Mesenchymal stem cell (in vitro differentiated cells and primary cell): Measurements from ENCODE around the gene ASTN2.
A peak's percentile ranks its signal among the peaks of the same experiment; 100 is the strongest.

ENCODE experiments used
- DNase-seq: peaks from one replicate; pipeline ENCODE4 v3.0.0-alpha.2; 2013
- H2AFZ ChIP-seq: one replicate; pipeline ENCODE4 v1.6.1; 2013; ENCODE audit warnings: low read depth, mild to moderate bottlenecking, control low read depth, inconsistent platforms, low read length, moderate library complexity
- H2AK5ac ChIP-seq: 2 replicates; pipeline ENCODE4 v1.6.1; 2013; ENCODE audit warnings: low read length, moderate library complexity, mild to moderate bottlenecking, inconsistent platforms; ENCODE audit not compliant: severe bottlenecking
- H2BK120ac ChIP-seq: one replicate; pipeline ENCODE4 v1.6.1; 2013; ENCODE audit warnings: low read depth, mild to moderate bottlenecking, inconsistent platforms, low read length, moderate library complexity
- H2BK12ac ChIP-seq, 2 experiments: one replicate each; pipeline ENCODE4 v1.6.1; 2013; ENCODE audit warnings: inconsistent platforms in 2 of 2, low read length in 2 of 2, mild to moderate bottlenecking in 2 of 2, moderate library complexity in 2 of 2, control low read depth in 1 of 2
- H2BK15ac ChIP-seq: one replicate; pipeline ENCODE4 v1.6.1; 2013; ENCODE audit warnings: mild to moderate bottlenecking, low read depth, inconsistent platforms; ENCODE audit not compliant: poor library complexity, severe bottlenecking
- H2BK5ac ChIP-seq: 2 replicates; pipeline ENCODE4 v1.6.1; 2013; ENCODE audit warnings: low read depth, mild to moderate bottlenecking, low read length, control low read depth, inconsistent platforms; ENCODE audit not compliant: poor library complexity, severe bottlenecking
- H3K14ac ChIP-seq, 2 experiments: one replicate each; pipeline ENCODE4 v1.6.1; 2013; ENCODE audit warnings: inconsistent platforms in 2 of 2, low read length in 2 of 2, control low read depth in 1 of 2, mild to moderate bottlenecking in 1 of 2, moderate library complexity in 1 of 2
- H3K18ac ChIP-seq, 2 experiments: one replicate each; pipeline ENCODE4 v1.6.1; 2013; ENCODE audit warnings: inconsistent platforms in 2 of 2, low read length in 2 of 2, control low read depth in 1 of 2, low read depth in 1 of 2, mild to moderate bottlenecking in 1 of 2
- H3K23ac ChIP-seq, 2 experiments: one replicate each; pipeline ENCODE4 v1.6.1; 2013; ENCODE audit warnings: inconsistent platforms in 2 of 2, low read length in 2 of 2, mild to moderate bottlenecking in 2 of 2, moderate library complexity in 2 of 2, control low read depth in 1 of 2
- H3K27ac ChIP-seq: 2 replicates; pipeline ENCODE4 v1.5.1; 2013; ENCODE audit warnings: mild to moderate bottlenecking, moderate library complexity, low read length, control low read depth, inconsistent platforms; ENCODE audit not compliant: poor library complexity, severe bottlenecking
- H3K27me3 ChIP-seq, 2 experiments: 2 replicates each; pipeline versions ENCODE4 v1.6.1 to v1.7.0; 2013; ENCODE audit warnings: low read length in 2 of 2, mild to moderate bottlenecking in 2 of 2, moderate library complexity in 2 of 2, control low read depth in 1 of 2, inconsistent platforms in 1 of 2; ENCODE audit not compliant: control insufficient read depth in 1 of 2, insufficient read depth in 1 of 2
- H3K36me3 ChIP-seq, 2 experiments: 2 replicates each; pipeline versions ENCODE4 v1.6.1 to v1.7.0; 2013; ENCODE audit warnings: low read length in 2 of 2, control low read depth in 1 of 2, inconsistent platforms in 1 of 2, low read depth in 1 of 2, mild to moderate bottlenecking in 1 of 2; ENCODE audit not compliant: insufficient read depth in 2 of 2, control insufficient read depth in 1 of 2
- H3K4ac ChIP-seq, 2 experiments: one replicate each; pipeline ENCODE4 v1.6.1; 2013; ENCODE audit warnings: inconsistent platforms in 2 of 2, low read length in 2 of 2, mild to moderate bottlenecking in 2 of 2, moderate library complexity in 2 of 2, control low read depth in 1 of 2, low read depth in 1 of 2
- H3K4me1 ChIP-seq: 2 replicates; pipeline ENCODE4 v1.6.1; 2013; ENCODE audit warnings: low read depth, low read length, control low read depth; ENCODE audit not compliant: control insufficient read depth, insufficient read depth
- H3K4me2 ChIP-seq: 2 replicates; pipeline ENCODE4 v1.6.1; 2013; ENCODE audit warnings: low read length, mild to moderate bottlenecking, inconsistent platforms; ENCODE audit not compliant: poor library complexity, severe bottlenecking
- H3K4me3 ChIP-seq, 2 experiments: 2 replicates each; pipeline versions ENCODE4 v1.5.1 to v1.7.0; 2013; ENCODE audit warnings: low read length in 2 of 2, mild to moderate bottlenecking in 2 of 2, control low read depth in 1 of 2, low read depth in 1 of 2; ENCODE audit not compliant: insufficient read depth in 1 of 2
- H3K79me1 ChIP-seq: replicated peaks from 2 replicates; pipeline ENCODE4 v1.6.1; 2013; ENCODE audit warnings: mild to moderate bottlenecking, control low read depth, low read length, inconsistent platforms; ENCODE audit not compliant: poor library complexity, severe bottlenecking
- H3K9ac ChIP-seq: 2 replicates; pipeline ENCODE4 v1.7.0; 2013; ENCODE audit warnings: mild to moderate bottlenecking, low read length, moderate library complexity
- H3K9me3 ChIP-seq: 2 replicates; pipeline ENCODE4 v1.7.0; 2013; ENCODE audit warnings: mild to moderate bottlenecking, low read length; ENCODE audit not compliant: control insufficient read depth
- H4K8ac ChIP-seq: one replicate; pipeline ENCODE4 v1.6.1; 2013; ENCODE audit warnings: inconsistent platforms, mild to moderate bottlenecking, low read length, moderate library complexity
- H4K91ac ChIP-seq: one replicate; pipeline ENCODE4 v1.6.1; 2013; ENCODE audit warnings: mild to moderate bottlenecking, low read length, inconsistent platforms
- WGBS: methylation state at CpG from one replicate; pipeline ENCODE4 v1.1.7; 2013; ENCODE audit warnings: mixed read lengths; 5-methylcytosine and 5-hydroxymethylcytosine counted together

ASTN2 gene

GRCh38 chr9:116490321-116490720 lies 924.5 kb downstream of the ASTN2 start:
- H3K9me3 ChIP-seq, result no peaks in the 10 kb centered on the region
- H3K27me3 ChIP-seq, result no peaks in the 10 kb centered on the region
- H3K23ac ChIP-seq, result no peak overlapping the region
- no peak overlapping the region for H3K18ac ChIP-seq
- WGBS, result 100% methylated on average over 1 of the region's 1 CpG
- no peak overlapping the region for H3K14ac ChIP-seq
- no peak overlapping the region for H3K4me3 ChIP-seq
- no peak overlapping the region for H4K8ac ChIP-seq
- peaks cover 2% of the 10 kb centered on the region for H3K4me1 ChIP-seq
- peaks cover 0 to 18% of the 10 kb centered on the region in 2 experiments for H3K36me3 ChIP-seq
- no peak overlapping the region for H3K4ac ChIP-seq
- no peak overlapping the region for H2AK5ac ChIP-seq
- no peak overlapping the region for H2AFZ ChIP-seq
- no peak overlapping the region for H4K91ac ChIP-seq
- H3K4me2 ChIP-seq, result no peak overlapping the region
- no peak overlapping the region for H3K27ac ChIP-seq
- no peak overlapping the region for H2BK5ac ChIP-seq
- H2BK120ac ChIP-seq, result no peak overlapping the region
- DNase-seq, result peak; percentile 17
- H3K9ac ChIP-seq, result no peak overlapping the region
- no peak overlapping the region for H2BK15ac ChIP-seq
- no peak overlapping the region for H2BK12ac ChIP-seq
- no peaks in the 10 kb centered on the region for H3K79me1 ChIP-seq

- H3K4me1 ChIP-seq, result peaks cover 2% of the 10 kb centered on the region
- no peak overlapping the region for H2BK15ac ChIP-seq
- H3K4me3 ChIP-seq, result no peak overlapping the region
- no peak overlapping the region for H3K4ac ChIP-seq
- no peaks in the 10 kb centered on the region for H3K79me1 ChIP-seq
- H3K18ac ChIP-seq, result no peak overlapping the region
- no CpG with 5 or more reads among the region's 1 CpG for WGBS
- DNase-seq, result no peak
- H3K9ac ChIP-seq, result no peak overlapping the region
- no peak overlapping the region for H2BK5ac ChIP-seq
- no peak overlapping the region for H3K14ac ChIP-seq
- no peak overlapping the region for H2AK5ac ChIP-seq
- no peaks in the 10 kb centered on the region for H3K27me3 ChIP-seq
- peaks cover 0 to 19% of the 10 kb centered on the region in 2 experiments for H3K36me3 ChIP-seq
- H3K27ac ChIP-seq, result no peak overlapping the region
- no peak overlapping the region for H4K91ac ChIP-seq
- H3K23ac ChIP-seq, result no peak overlapping the region
- H2AFZ ChIP-seq, result no peak overlapping the region
- H2BK12ac ChIP-seq, result no peak overlapping the region
- H3K9me3 ChIP-seq, result no peaks in the 10 kb centered on the region
- no peak overlapping the region for H4K8ac ChIP-seq
- no peak overlapping the region for H3K4me2 ChIP-seq
- H2BK120ac ChIP-seq, result no peak overlapping the region
Measured at GRCh38 chr9:116488373-116488772, 926.5 kb downstream of the ASTN2 start.

- Histone ChIP-seq H3K4ac (no peak overlapping the region), H3K36me3 (peaks cover 0 to 26% of the 10 kb centered on the region in 2 experiments), H3K18ac (no peak overlapping the region), H4K8ac (no peak overlapping the region), H3K9me3 (no peaks in the 10 kb centered on the region), H2AK5ac (no peak overlapping the region), H3K27me3 (no peaks in the 10 kb centered on the region), H3K79me1 (no peaks in the 10 kb centered on the region), H2AFZ (no peak overlapping the region), H3K4me3 (no peak overlapping the region), H4K91ac (no peak overlapping the region), H2BK12ac (no peak overlapping the region), H2BK120ac (no peak overlapping the region), H3K9ac (no peak overlapping the region), H3K23ac (no peak overlapping the region), H2BK15ac (no peak overlapping the region), H3K27ac (no peak overlapping the region), H3K4me1 (peaks cover 4% of the 10 kb centered on the region), H2BK5ac (no peak overlapping the region), H3K14ac (no peak overlapping the region), H3K4me2 (no peak overlapping the region)
- 81% methylated on average over 3 of the region's 8 CpGs for WGBS
- no peak for DNase-seq
Measured at GRCh38 chr9:116484492-116485061, 930.3 kb downstream of the ASTN2 start.

- no peak overlapping the region for H3K4ac ChIP-seq
- no peak overlapping the region for H2BK5ac ChIP-seq
Measured at GRCh38 chr9:116483622-116484491, 931.0 kb downstream of the ASTN2 start.

More at GRCh38 chr9:116483622-116484491, 931.0 kb downstream of the ASTN2 start:
- Histone ChIP-seq H3K14ac (no peak overlapping the region), H2BK120ac (no peak overlapping the region), H3K4me2 (no peak overlapping the region), H2AFZ (no peak overlapping the region), H3K9me3 (no peaks in the 10 kb centered on the region), H3K23ac (no peak overlapping the region), H2AK5ac (peak overlapping the region; percentile 20), H3K18ac (no peak overlapping the region), H2BK15ac (no peak overlapping the region), H3K79me1 (no peaks in the 10 kb centered on the region), H3K27me3 (no peaks in the 10 kb centered on the region), H3K4me1 (peaks cover 4% of the 10 kb centered on the region), H4K91ac (no peak overlapping the region), H3K36me3 (peaks cover 0 to 26% of the 10 kb centered on the region in 2 experiments), H4K8ac (no peak overlapping the region), H3K27ac (no peak overlapping the region), H3K9ac (no peak overlapping the region), H3K4me3 (no peak overlapping the region), H2BK12ac (no peak overlapping the region)
- DNase-seq, result no peak
- WGBS, result 67% methylated on average over 8 of the region's 8 CpGs
